ENCODE measurements around the gene BRMS1L. TPM values are rescaled to one million over a fixed set of nuclear protein-coding genes. Genes with fewer than 3 reads are reported as not detected.
"Not testable (repeated sequence)": the region's sequence is repeated elsewhere in the genome, so short reads cannot be mapped to it uniquely, and the experiment has no call there.

Gene BRMS1L
- total RNA-seq, 2 donors from 2014 or later, result 3.4 to 3.8 TPM

DNA sequence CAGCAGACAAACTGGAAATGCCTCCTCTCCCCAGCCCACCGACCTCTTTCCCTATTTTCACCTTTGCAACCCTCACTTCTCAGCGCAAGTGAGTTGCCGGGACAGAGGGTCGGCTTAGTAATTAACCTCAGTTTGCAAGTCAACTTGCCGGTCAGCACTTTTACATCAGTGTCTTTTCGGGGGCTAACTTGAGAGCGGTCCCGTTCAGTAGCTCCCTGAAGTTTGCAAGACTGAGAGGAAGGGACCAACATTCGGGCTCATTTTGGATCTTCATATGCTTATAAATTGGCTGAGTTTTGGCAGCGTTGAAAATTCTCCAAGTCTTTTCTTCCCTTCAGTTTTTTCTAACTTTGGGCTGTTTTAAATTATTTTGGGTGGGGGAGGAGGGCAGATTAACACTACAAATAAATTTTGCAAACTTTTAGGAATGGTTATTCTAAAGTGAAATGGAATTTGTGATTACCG is 846 bp downstream of the BRMS1L start:
- peak overlapping the region; percentile 82 for H3K4me3 ChIP-seq
- peak overlapping the region; percentile 98 for H3K27ac ChIP-seq
- H3K9me3 ChIP-seq, result no peaks in the 10 kb centered on the region
- peak overlapping the region; percentile 73 to 94 for H3K9ac ChIP-seq (ENCODE audit: low read depth in 2 of 2, low read length in 2 of 2)
- H3K4me1 ChIP-seq, result peaks cover 4% of the 10 kb centered on the region
- no peak for DNase-seq
- TF ChIP-seq CTCF (IDR thresholded peaks at IDR 0.05), result no peak
- intact Hi-C loops (cut with DNase I), result no loop called here
- no peaks in the 10 kb centered on the region for H3K27me3 ChIP-seq
- no peaks in the 10 kb centered on the region for H3K36me3 ChIP-seq

DNA sequence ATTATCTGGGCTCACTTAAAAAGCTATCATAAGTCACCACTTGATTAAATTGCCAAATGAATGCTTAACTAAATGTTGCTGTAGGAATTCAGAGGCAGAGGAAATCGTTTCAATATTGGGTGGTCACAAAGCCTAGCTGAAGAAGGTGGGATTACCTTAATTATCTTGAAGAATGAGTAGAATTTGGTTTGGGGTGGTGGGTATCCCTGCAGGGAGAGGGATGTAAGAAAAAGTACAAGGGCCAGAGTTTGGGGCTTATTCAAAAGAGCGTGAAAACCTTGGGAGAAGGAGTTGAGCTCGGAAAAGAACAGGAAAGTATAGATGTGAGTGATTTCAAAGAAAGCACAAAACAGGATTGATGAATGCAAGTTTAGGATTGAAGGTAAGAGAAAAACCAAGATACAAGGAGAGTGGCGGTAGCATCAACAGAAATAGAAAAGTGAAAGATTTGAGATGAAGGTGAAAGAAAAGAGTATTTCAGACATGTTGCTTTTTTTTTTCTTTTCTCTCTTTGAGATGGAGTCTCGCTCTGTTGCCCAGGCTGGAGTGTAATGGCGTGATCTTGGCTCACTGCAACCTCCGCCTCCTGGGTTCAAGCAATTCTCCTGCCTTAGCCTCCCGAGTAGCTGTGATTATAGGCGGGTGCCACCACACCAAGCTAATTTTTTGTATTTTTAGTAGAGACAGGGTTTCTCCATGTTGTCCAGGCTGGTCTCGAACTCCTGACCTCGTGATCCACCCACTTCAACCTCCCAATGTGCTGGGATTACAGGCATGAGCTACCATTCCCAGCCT is 1.7 kb downstream of the BRMS1L start:
- no peaks in the 10 kb centered on the region for H3K27me3 ChIP-seq
- peaks cover 4% of the 10 kb centered on the region for H3K4me1 ChIP-seq
- no peak overlapping the region for H3K4me3 ChIP-seq
- TF ChIP-seq CTCF (IDR thresholded peaks at IDR 0.05), result no peak
- intact Hi-C loops (cut with DNase I), result no loop called here
- no peak for DNase-seq
- H3K27ac ChIP-seq, result peak overlapping the region; percentile 98
- H3K36me3 ChIP-seq, result no peaks in the 10 kb centered on the region
- no peaks in the 10 kb centered on the region for H3K9me3 ChIP-seq
- H3K9ac ChIP-seq (ENCODE audit: low read depth in 2 of 2, low read length in 2 of 2), result no peak overlapping the region

DNA sequence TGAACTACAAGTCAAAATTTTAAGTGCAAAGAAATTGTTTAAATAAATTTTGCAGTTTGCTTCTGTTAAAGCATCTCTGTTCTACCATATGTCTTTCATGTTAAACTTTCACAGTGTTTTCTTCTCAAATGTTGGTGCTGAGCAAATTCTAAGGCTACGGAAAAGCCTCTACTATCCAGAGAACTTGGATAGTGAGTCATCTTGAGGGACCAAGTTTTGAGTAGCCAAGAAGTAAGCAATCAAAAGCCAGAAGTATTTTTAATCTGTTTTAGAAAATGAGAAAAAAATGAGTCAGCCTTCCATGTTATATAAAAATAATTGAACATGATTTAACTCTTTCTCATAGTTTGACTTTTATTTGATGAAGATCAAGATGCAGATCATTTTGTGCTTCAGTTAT is 3.3 kb downstream of the BRMS1L start:
- no peaks in the 10 kb centered on the region for H3K36me3 ChIP-seq
- no peak overlapping the region for H3K4me3 ChIP-seq
- no peaks in the 10 kb centered on the region for H3K27me3 ChIP-seq
- TF ChIP-seq CTCF (IDR thresholded peaks at IDR 0.05), result no peak
- no peak for DNase-seq
- intact Hi-C loops (cut with DNase I), result no loop called here
- peaks cover 4% of the 10 kb centered on the region for H3K4me1 ChIP-seq
- H3K9me3 ChIP-seq, result no peaks in the 10 kb centered on the region
- H3K9ac ChIP-seq (ENCODE audit: low read depth in 2 of 2, low read length in 2 of 2), result no peak overlapping the region
- H3K27ac ChIP-seq, result no peak overlapping the region

GRCh38 chr14:35835208-35835982 is 9.3 kb downstream of the BRMS1L start:
- no peaks in the 10 kb centered on the region for H3K36me3 ChIP-seq
- H3K4me3 ChIP-seq, result no peak overlapping the region
- no peak for DNase-seq
- H3K4me1 ChIP-seq, result no peaks in the 10 kb centered on the region
- no peak overlapping the region for H3K27ac ChIP-seq
- no peaks in the 10 kb centered on the region for H3K9me3 ChIP-seq
- intact Hi-C loops (cut with DNase I), result no loop called here
- H3K27me3 ChIP-seq, result no peaks in the 10 kb centered on the region
- H3K9ac ChIP-seq (ENCODE audit: low read depth in 2 of 2, low read length in 2 of 2), result no peak overlapping the region
- no peak for TF ChIP-seq CTCF (IDR thresholded peaks at IDR 0.05)

GRCh38 chr14:35841704-35842103 is 15.6 kb downstream of the BRMS1L start:
- H3K27me3 ChIP-seq; H3K9ac ChIP-seq (ENCODE audit: low read depth in 2 of 2, low read length in 2 of 2); H3K4me3 ChIP-seq; DNase-seq; H3K27ac ChIP-seq; H3K9me3 ChIP-seq; H3K36me3 ChIP-seq; H3K4me1 ChIP-seq; intact Hi-C loops (cut with DNase I): not testable (repeated sequence)

DNA sequence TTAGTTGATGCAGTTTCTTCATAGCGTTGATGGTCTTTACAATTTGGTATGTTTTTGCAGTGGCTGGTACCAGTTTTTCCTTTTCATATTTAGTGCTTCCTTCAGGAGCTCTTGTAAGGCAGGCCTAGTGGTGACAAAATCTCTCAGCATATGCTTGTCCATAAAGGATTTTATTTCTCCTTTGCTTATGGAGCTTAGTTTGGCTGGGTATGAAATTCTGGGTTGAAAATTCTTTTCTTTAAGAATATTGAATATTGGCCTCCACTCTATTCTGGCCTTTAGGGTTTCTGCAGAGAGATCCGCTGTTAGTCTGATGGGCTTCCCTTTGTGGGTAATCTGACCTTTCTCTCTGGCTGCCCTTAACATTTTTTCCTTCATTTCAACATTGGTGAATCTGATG is 16.1 kb downstream of the BRMS1L start:
- H3K27ac ChIP-seq; H3K36me3 ChIP-seq; H3K27me3 ChIP-seq; H3K4me1 ChIP-seq; intact Hi-C loops (cut with DNase I); DNase-seq; H3K9me3 ChIP-seq; H3K4me3 ChIP-seq; H3K9ac ChIP-seq (ENCODE audit: low read depth in 2 of 2, low read length in 2 of 2): not testable (repeated sequence)

Measured in colonic mucosa (tissue), 4 donors.